K562 (cell line): ENCODE results near the gene PSD4. TPM values are rescaled to one million over a fixed set of nuclear protein-coding genes. Genes with fewer than 3 reads are reported as not detected.

Experiments used
- ATAC-seq: fragments of 200-7000 bp; cut with Tn5 transposase; 3 replicates; pipeline ENCODE4 v1.9.1; 2020; ENCODE audit warnings: moderate library complexity
- BruUV-seq: library from RNA; stranded (reverse); fragments of 400-500 nt; replicated peaks from 2 replicates; lab custom pipeline; 2021; lab: Mats Ljungman, UMichigan
- CTCF ChIA-PET: fragments of 300-600 bp; formaldehyde crosslinking; extraction: SDS; loops from one replicate; lab custom pipeline; 2021; ENCODE audit warnings: low intra/inter-chr PET ratio; lab: Yijun Ruan, JAX
- POLR2A ChIA-PET: fragments of 300-600, 350-650 bp; sonication (Branson Sonifier 250); formaldehyde crosslinking; extraction: SDS; loops from one replicate; lab custom pipeline; 2021; ENCODE audit warnings: antibody characterized with exemption, inconsistent platforms; lab: Yijun Ruan, JAX
- DNase-seq, 4 experiments: peaks; one replicate each; pipeline versions ENCODE4 v3.0.0 to v3.0.0-alpha.2; 2011 to 2018; ENCODE audit warnings: low spot score in 3 of 4, mixed read lengths in 3 of 4; ENCODE audit errors: extremely low read depth in 1 of 4
- FAIRE-seq: peaks from 2 replicates; lab custom pipeline; 2011; peaks lifted over from hg19 to GRCh38; lab: Jason Lieb, UNC
- H2AFZ ChIP-seq: 2 replicates; pipeline ENCODE4 v1.6.0; 2011; ENCODE audit warnings: low read depth, low read length, control low read depth, inconsistent platforms
- H3K27ac ChIP-seq: fragments of 200-600 bp; 3 replicates; pipeline ENCODE4 v1.8.0; 2011; ENCODE audit warnings: low read depth, mild to moderate bottlenecking, control low read depth, inconsistent platforms, low read length, moderate library complexity, mixed read lengths; ENCODE audit errors: extremely low read depth
- H3K27me3 ChIP-seq, 2 experiments: fragments of 300-600 bp in 1 of 2; 2 replicates in 1 of 2; 3 replicates in 1 of 2; pipeline versions ENCODE4 v1.6.0 to v1.8.0; 2011; ENCODE audit warnings: inconsistent platforms in 2 of 2, low read length in 2 of 2, mild to moderate bottlenecking in 1 of 2, mixed read lengths in 1 of 2, moderate library complexity in 1 of 2; ENCODE audit not compliant: control insufficient read depth in 2 of 2, insufficient read depth in 2 of 2
- H3K36me3 ChIP-seq: fragments of 300-600 bp; 3 replicates; pipeline ENCODE4 v1.8.0; 2011; ENCODE audit warnings: mild to moderate bottlenecking, low read length, inconsistent platforms; ENCODE audit not compliant: control insufficient read depth, insufficient read depth
- H3K4me1 ChIP-seq, 2 experiments: fragments of 200-600 bp in 1 of 2; replicated peaks in 1 of 2; 2 replicates in 1 of 2; 3 replicates in 1 of 2; pipeline versions ENCODE4 v1.5.1 to v1.8.0; 2011; ENCODE audit warnings: inconsistent platforms in 2 of 2, low read length in 2 of 2, mild to moderate bottlenecking in 1 of 2, mixed read lengths in 1 of 2, moderate library complexity in 1 of 2; ENCODE audit not compliant: control insufficient read depth in 2 of 2, insufficient read depth in 2 of 2
- H3K4me2 ChIP-seq: 2 replicates; pipeline ENCODE4 v1.6.1; 2011; ENCODE audit warnings: low read length, control low read depth, inconsistent platforms, mixed read lengths; ENCODE audit not compliant: insufficient read depth
- H3K4me3 ChIP-seq: fragments of 200-600 bp; sonication (generic), shearing (Covaris generic); 2 replicates; pipeline ENCODE4 v1.5.1; 2016; ENCODE audit warnings: control low read depth, inconsistent platforms
- H3K79me2 ChIP-seq: fragments of 200-600 bp; 3 replicates; pipeline ENCODE4 v1.8.0; 2011; ENCODE audit warnings: low read length, inconsistent platforms; ENCODE audit not compliant: control insufficient read depth, insufficient read depth
- H3K9ac ChIP-seq, 2 experiments: 2 replicates each; pipeline versions ENCODE4 v1.6.0 to v1.6.1; 2011; ENCODE audit warnings: low read depth in 2 of 2, low read length in 2 of 2, control low read depth in 1 of 2, inconsistent platforms in 1 of 2, mild to moderate bottlenecking in 1 of 2, mixed read lengths in 1 of 2; ENCODE audit not compliant: insufficient read depth in 1 of 2
- H3K9me1 ChIP-seq: one replicate; pipeline ENCODE4 v1.6.0; 2011; ENCODE audit warnings: inconsistent platforms, mild to moderate bottlenecking, low read length, moderate library complexity; ENCODE audit not compliant: control insufficient read depth, insufficient read depth
- H3K9me3 ChIP-seq: replicated peaks from 2 replicates; pipeline ENCODE4 v1.5.1; 2011; ENCODE audit warnings: low read depth, low read length, inconsistent platforms; ENCODE audit not compliant: control insufficient read depth, insufficient read depth
- H4K20me1 ChIP-seq: replicated peaks from 2 replicates; pipeline ENCODE4 v1.6.1; 2011; ENCODE audit warnings: low read length, inconsistent platforms, mixed read lengths; ENCODE audit not compliant: control insufficient read depth, insufficient read depth
- ARHGAP35 ChIP-seq: fragments of 450-650 bp; IDR thresholded peaks from 2 replicates; pipeline ENCODE4 v1.6.1; 2018; ENCODE audit not compliant: partially characterized antibody
- BMI1 ChIP-seq: fragments of 150-350 bp; IDR thresholded peaks from 2 replicates; pipeline ENCODE4 v1.6.1; 2014; ENCODE audit warnings: low read length
- CC2D1A ChIP-seq: fragments of 450-650 bp; IDR thresholded peaks from 2 replicates; pipeline ENCODE4 v1.6.1; 2017; ENCODE audit warnings: mild to moderate bottlenecking
- KAT2B ChIP-seq: IDR thresholded peaks from one replicate; pipeline ENCODE4 v1.6.1; 2012; ENCODE audit warnings: low read depth, mild to moderate bottlenecking, control low read depth, inconsistent platforms, low read length, moderate library complexity
- KHSRP ChIP-seq: fragments of 450-650 bp; IDR thresholded peaks from 2 replicates; pipeline ENCODE4 v1.6.1; 2017
- LEF1 ChIP-seq: fragments of 450-650 bp; IDR thresholded peaks from 2 replicates; pipeline ENCODE4 v1.6.1; 2016; ENCODE audit warnings: mild to moderate bottlenecking
- MYNN ChIP-seq, 2 experiments: sonication (generic); formaldehyde crosslinking in 1 of 2; IDR thresholded peaks; 2 replicates each; pipeline versions ENCODE4 v1.5.0 to v1.6.1; 2016 to 2020; ENCODE audit warnings: antibody characterized with exemption in 1 of 2, missing genetic modification reagents in 1 of 2
- PBX2 ChIP-seq, 2 experiments: IDR thresholded peaks in 1 of 2; conservative IDR thresholded peaks in 1 of 2; 2 replicates each; pipeline ENCODE4 v1.6.1; 2016; ENCODE audit warnings: low read depth in 2 of 2, mild to moderate bottlenecking in 1 of 2, missing compliant biosample characterization in 1 of 2, missing genetic modification characterization in 1 of 2, moderate library complexity in 1 of 2
- RBBP5 ChIP-seq: fragments of 200-600 bp; sonication (generic); IDR thresholded peaks from 2 replicates; pipeline ENCODE4 v1.6.1; 2012; ENCODE audit warnings: borderline replicate concordance, mild to moderate bottlenecking, low read length, control low read depth, inconsistent platforms; ENCODE audit not compliant: insufficient read depth, poor library complexity, severe bottlenecking
- SFPQ ChIP-seq: fragments of 200-400 bp; formaldehyde crosslinking; IDR thresholded peaks from 2 replicates; pipeline ENCODE4 v1.6.1; 2017; ENCODE audit warnings: mild to moderate bottlenecking, low read depth, low read length, moderate library complexity
- SMARCA4 ChIP-seq: fragments of 450-650 bp; IDR thresholded peaks from 2 replicates; pipeline ENCODE4 v1.6.1; 2016
- TARDBP ChIP-seq: fragments of 450-650 bp; IDR thresholded peaks from 2 replicates; pipeline ENCODE4 v1.6.1; 2016
- ZBTB11 ChIP-seq, 3 experiments: fragments of 200-800 bp in 1 of 3; fragments of 250-450 bp in 1 of 3; fragments of 450-650 bp in 1 of 3; sonication (Bioruptor Pico) in 1 of 3; sonication (Bioruptor generic) in 1 of 3; formaldehyde crosslinking in 1 of 3; IDR thresholded peaks; 2 replicates each; pipeline versions ENCODE4 v1.6.1 to v1.8.0; 2016 to 2022; ENCODE audit warnings: mild to moderate bottlenecking in 2 of 3, missing genetic modification characterization in 2 of 3, missing compliant biosample characterization in 1 of 3, moderate library complexity in 1 of 3
- ZBTB8A ChIP-seq: fragments of 450-650 bp; IDR thresholded peaks from 2 replicates; pipeline ENCODE4 v1.6.1; 2018; ENCODE audit warnings: mild to moderate bottlenecking, moderate library complexity; ENCODE audit not compliant: partially characterized antibody
- WGBS: fragments of 100-300 bp; shearing (Covaris generic); methylation state at CpG from one replicate; pipeline ENCODE4 v1.1.6; 2016; ENCODE audit warnings: low coverage, mixed read lengths; ENCODE audit not compliant: insufficient coverage; ENCODE audit errors: missing lambda C conversion rate; 5-methylcytosine and 5-hydroxymethylcytosine counted together
- in situ Hi-C: fragments of 300-500 bp; cut with MboI; formaldehyde crosslinking; loops from 4 replicates; pipeline ENCODE4 v1.15.0; 2018; ENCODE audit warnings: inconsistent platforms, mixed read lengths
- intact Hi-C: fragments of 100-400 bp; cut with micrococcal nuclease; formaldehyde crosslinking; loops from 2 replicates; pipeline ENCODE4 v1.14.2; 2022
- polyA plus RNA-seq, 8 experiments: library from polyadenylated mRNA; depleted of rRNA in 4 of 8; stranded (reverse) in 5 of 8; unstranded in 3 of 8; fragments of >200 nt; fragmentation: Nextera tagmentation in 2 of 8; fragmentation: Illumina TruSeq in 1 of 8; extraction: Ambion mirVana in 2 of 8; extraction: Trizol in 1 of 8; gene quantifications; 2 replicates each; pipeline versions ENCODE4 v1.2.1 to v1.2.3, GENCODE V29; 2011 to 2014; ENCODE audit warnings: inconsistent platforms in 1 of 8, missing spikeins in 1 of 8
- total RNA-seq, 7 experiments: library from RNA; depleted of rRNA in 6 of 7; stranded (reverse); fragments of >200 nt in 6 of 7; fragmentation: Illumina TruSeq in 2 of 7; extraction: Trizol in 2 of 7; gene quantifications; 2 replicates each; pipeline versions ENCODE4 v1.2.1 to v1.2.3, GENCODE V29; 2011 to 2021; ENCODE audit warnings: low replicate concordance in 1 of 7

PSD4 gene
- total and polyA plus RNA-seq, 9 of the 15 experiments (the other 6 are each of a cell fraction or from before 2014, with no cell fraction given), result 0.46 to 54.0 (median 20.8) TPM

- no peak for TF ChIP-seq CC2D1A
- TF ChIP-seq ARHGAP35, result no peak
- no peak for TF ChIP-seq LEF1
- no peak for TF ChIP-seq PBX2 (CRISPR knock-in tag; IDR thresholded peaks at IDR 0.05; ENCODE audit: low read depth)
- TF ChIP-seq PBX2 (tag; conservative IDR thresholded peaks at IDR 0.05; ENCODE audit: low read depth), result no peak
- no peak for TF ChIP-seq SFPQ
- no peak for TF ChIP-seq ZBTB8A
Measured at GRCh38 chr2:113150258-113150601, 23.5 kb upstream of the PSD4 start (continued).

- Histone ChIP-seq H3K36me3 (no peaks in the 10 kb centered on the region), H3K9me3 (no peaks in the 10 kb centered on the region), H3K9ac (no peak overlapping the region), H4K20me1 (no peaks in the 10 kb centered on the region), H3K79me2 (no peaks in the 10 kb centered on the region), H3K27me3 (peaks cover 0 to 12% of the 10 kb centered on the region in 2 experiments; a peak in 4 of 5 replicates), H2AFZ (no peak overlapping the region), H3K9me1 (no peaks in the 10 kb centered on the region), H3K4me2 (no peak overlapping the region), H3K4me1 (peaks cover 0 to 10% of the 10 kb centered on the region in 2 experiments; a peak in 3 of 5 replicates), H3K4me3 (no peak overlapping the region), H3K27ac (no peak overlapping the region)
- WGBS, result 28% methylated on average over 5 of the region's 5 CpGs
- FAIRE-seq (no peak), DNase-seq (no peak), ATAC-seq (no peak)
- in situ Hi-C loops (no loop called here), intact Hi-C loops (no loop called here)
- no TSS peak for BruUV-seq
- POLR2A ChIA-PET, result no interaction called here
- CTCF ChIA-PET, result no interaction called here
- no peak for TF ChIP-seq KAT2B
- TF ChIP-seq TARDBP, result no peak
- TF ChIP-seq ZBTB11 (CRISPR knock-in tag; IDR thresholded peaks at IDR 0.05), result no peak
- no peak for TF ChIP-seq RBBP5
- TF ChIP-seq SMARCA4, result no peak
- TF ChIP-seq BMI1, result no peak
- TF ChIP-seq KHSRP, result no peak
- TF ChIP-seq MYNN (IDR thresholded peaks at IDR 0.05), result no peak
- TF ChIP-seq MYNN (CRISPR knock-in tag; IDR thresholded peaks at IDR 0.05), result no peak
Measured at GRCh38 chr2:113155331-113155730, 18.4 kb upstream of the PSD4 start.
